H9 (cell line): ENCODE results near the gene TEAD1. TPM values are rescaled to one million over a fixed set of nuclear protein-coding genes. Genes with fewer than 3 reads are reported as not detected.

Experiments
- DNase-seq: peaks from one replicate; pipeline ENCODE4 v3.0.0-alpha.2; 2017
- H2AFZ ChIP-seq: one replicate; pipeline ENCODE4 v1.6.1; 2013; ENCODE audit warnings: mild to moderate bottlenecking, low read length, control low read depth, moderate library complexity
- H2AK5ac ChIP-seq: 2 replicates; pipeline ENCODE4 v1.6.1; 2013; ENCODE audit warnings: low read length, control low read depth, mixed read lengths; ENCODE audit not compliant: insufficient read length
- H2BK120ac ChIP-seq: one replicate; pipeline ENCODE4 v1.6.1; 2013; ENCODE audit warnings: low read depth, mild to moderate bottlenecking, low read length, control low read depth, inconsistent platforms; ENCODE audit not compliant: poor library complexity, severe bottlenecking
- H2BK12ac ChIP-seq: 2 replicates; pipeline ENCODE4 v1.6.1; 2013; ENCODE audit warnings: low read length, control low read depth, mixed read lengths, low read depth; ENCODE audit not compliant: insufficient read length
- H2BK15ac ChIP-seq: 2 replicates; pipeline ENCODE4 v1.6.1; 2013; ENCODE audit warnings: low read depth, low read length, control low read depth
- H2BK20ac ChIP-seq: one replicate; pipeline ENCODE4 v1.6.1; 2013; ENCODE audit warnings: low read depth, mild to moderate bottlenecking, low read length, control low read depth, inconsistent platforms; ENCODE audit not compliant: poor library complexity, severe bottlenecking
- H2BK5ac ChIP-seq: 2 replicates; pipeline ENCODE4 v1.6.1; 2013; ENCODE audit warnings: low read length, control low read depth, mixed read lengths; ENCODE audit not compliant: insufficient read length
- H3K14ac ChIP-seq: 2 replicates; pipeline ENCODE4 v1.6.1; 2013; ENCODE audit warnings: low read length, control low read depth; ENCODE audit not compliant: insufficient read depth
- H3K18ac ChIP-seq: 2 replicates; pipeline ENCODE4 v1.6.1; 2013; ENCODE audit warnings: low read depth, mild to moderate bottlenecking, mixed read lengths, low read length, control low read depth; ENCODE audit not compliant: insufficient read length
- H3K23ac ChIP-seq: 2 replicates; pipeline ENCODE4 v1.6.1; 2013; ENCODE audit warnings: low read length, control low read depth, mixed read lengths, low read depth; ENCODE audit not compliant: insufficient read length
- H3K23me2 ChIP-seq: 2 replicates; pipeline ENCODE4 v1.6.1; 2013; ENCODE audit warnings: low read depth, mild to moderate bottlenecking, mixed read lengths, low read length, control low read depth; ENCODE audit not compliant: insufficient read length, poor library complexity, severe bottlenecking
- H3K27ac ChIP-seq: 2 replicates; pipeline ENCODE4 v1.5.1; 2013; ENCODE audit warnings: low read length, control low read depth, mixed read lengths, low read depth; ENCODE audit not compliant: insufficient read length
- H3K27me3 ChIP-seq: 2 replicates; pipeline ENCODE4 v1.6.1; 2013; ENCODE audit warnings: low read length, control low read depth, inconsistent platforms; ENCODE audit not compliant: insufficient read depth
- H3K4ac ChIP-seq: 2 replicates; pipeline ENCODE4 v1.6.1; 2013; ENCODE audit warnings: low read depth, mild to moderate bottlenecking, control low read depth, inconsistent platforms, low read length, moderate library complexity
- H3K4me1 ChIP-seq: 2 replicates; pipeline ENCODE4 v1.6.1; 2013; ENCODE audit warnings: low read length, control low read depth, inconsistent platforms; ENCODE audit not compliant: insufficient read depth
- H3K4me2 ChIP-seq: 2 replicates; pipeline ENCODE4 v1.6.1; 2013; ENCODE audit warnings: low read length, control low read depth, mixed read lengths; ENCODE audit not compliant: insufficient read length, insufficient read depth
- H3K56ac ChIP-seq: 2 replicates; pipeline ENCODE4 v1.6.1; 2013; ENCODE audit warnings: low read depth, mild to moderate bottlenecking, mixed read lengths, low read length, control low read depth; ENCODE audit not compliant: insufficient read length
- H3K79me1 ChIP-seq: 2 replicates; pipeline ENCODE4 v1.6.1; 2013; ENCODE audit warnings: low read depth, mild to moderate bottlenecking, moderate library complexity, low read length, control low read depth, inconsistent platforms; ENCODE audit not compliant: insufficient read depth, poor library complexity, severe bottlenecking
- H3K79me2 ChIP-seq: 2 replicates; pipeline ENCODE4 v1.6.1; 2013; ENCODE audit warnings: low read length, control low read depth, inconsistent platforms; ENCODE audit not compliant: insufficient read depth
- H3K9ac ChIP-seq: 2 replicates; pipeline ENCODE4 v1.6.1; 2013; ENCODE audit warnings: low read length, control low read depth, mixed read lengths; ENCODE audit not compliant: insufficient read length; ENCODE audit errors: extremely low read depth
- H3K9me3 ChIP-seq: one replicate; pipeline ENCODE4 v1.6.1; 2013; ENCODE audit warnings: low read depth, low read length, inconsistent platforms; ENCODE audit not compliant: control insufficient read depth
- H3T11ph ChIP-seq: one replicate; pipeline ENCODE4 v1.6.1; 2013; ENCODE audit warnings: mild to moderate bottlenecking, low read length, control low read depth, inconsistent platforms
- H4K20me1 ChIP-seq: one replicate; pipeline ENCODE4 v1.6.1; 2013; ENCODE audit not compliant: control insufficient read depth, insufficient read length, insufficient read depth
- H4K5ac ChIP-seq: 2 replicates; pipeline ENCODE4 v1.6.1; 2013; ENCODE audit warnings: low read depth, mild to moderate bottlenecking, mixed read lengths, low read length, control low read depth; ENCODE audit not compliant: insufficient read length
- H4K8ac ChIP-seq: replicated peaks from 2 replicates; pipeline ENCODE4 v1.6.1; 2013; ENCODE audit warnings: low read length, control low read depth, mixed read lengths, low read depth; ENCODE audit not compliant: insufficient read length
- H4K91ac ChIP-seq: 2 replicates; pipeline ENCODE4 v1.6.1; 2013; ENCODE audit warnings: low read depth, mild to moderate bottlenecking, moderate library complexity, mixed read lengths, low read length, control low read depth; ENCODE audit not compliant: insufficient read length
- H3K27ac Mint-ChIP-seq, 3 experiments: 2 replicates in 2 of 3; 3 replicates in 1 of 3; pipeline ENCODE4 v1.8.0; 2020 to 2021; ENCODE audit warnings: mixed read lengths in 3 of 3, mild to moderate bottlenecking in 1 of 3, moderate library complexity in 1 of 3
- H3K27me3 Mint-ChIP-seq: 2 replicates; pipeline ENCODE4 v1.8.0; 2021; ENCODE audit warnings: low read depth, mild to moderate bottlenecking, moderate library complexity, mixed read lengths
- H3K36me3 Mint-ChIP-seq, 3 experiments: 2 replicates in 2 of 3; 3 replicates in 1 of 3; pipeline ENCODE4 v1.8.0; 2020 to 2021; ENCODE audit warnings: low read depth in 3 of 3, mixed read lengths in 3 of 3; ENCODE audit not compliant: insufficient read depth in 1 of 3
- H3K4me1 Mint-ChIP-seq, 2 experiments: 2 replicates each; pipeline ENCODE4 v1.8.0; 2020; ENCODE audit warnings: mixed read lengths in 2 of 2
- H3K4me3 Mint-ChIP-seq, 2 experiments: 2 replicates in 1 of 2; 3 replicates in 1 of 2; pipeline ENCODE4 v1.8.0; 2020 to 2021; ENCODE audit warnings: mild to moderate bottlenecking in 2 of 2, mixed read lengths in 2 of 2, moderate library complexity in 1 of 2
- H3K9me3 Mint-ChIP-seq, 2 experiments: 2 replicates in 1 of 2; 3 replicates in 1 of 2; pipeline ENCODE4 v1.8.0; 2020; ENCODE audit warnings: mild to moderate bottlenecking in 2 of 2, mixed read lengths in 2 of 2, moderate library complexity in 1 of 2
- CTCF ChIP-seq: fragments of 200-600 bp; sonication (generic); conservative IDR thresholded peaks from 3 replicates; pipeline ENCODE4 v1.8.0; 2021; ENCODE audit warnings: antibody characterized with exemption, mild to moderate bottlenecking
- WGBS: extraction: QIAGEN DNeasy Blood & Tissue Kit; methylation state at CpG from one replicate; pipeline ENCODE4 v1.1.7; 2013; ENCODE audit warnings: missing lambda C conversion rate, low lambda C conversion rate, mixed read lengths; ENCODE audit not compliant: insufficient read length; ENCODE audit errors: extremely low coverage; 5-methylcytosine and 5-hydroxymethylcytosine counted together
- total RNA-seq: library from RNA; stranded (reverse); gene quantifications from 2 replicates; pipeline ENCODE4 v1.2.1, GENCODE V29; 2021

TEAD1 gene
- total RNA-seq, 1 experiment from 2014 or later = 75.1 TPM

- Histone ChIP-seq H3K14ac (no peak overlapping the region; the same call in 1 of the 2 replicates), H2BK20ac (no peak overlapping the region), H4K5ac (no peak overlapping the region), H2AFZ (no peak overlapping the region), H3K27ac (no peak overlapping the region), H4K91ac (no peak overlapping the region), H3T11ph (no peak overlapping the region), H2BK15ac (no peak overlapping the region), H3K27me3 (no peaks in the 10 kb centered on the region), H4K20me1 (no peaks in the 10 kb centered on the region), H3K23ac (no peak overlapping the region), H3K9ac (no peak overlapping the region), H3K18ac (no peak overlapping the region), H3K56ac (no peak overlapping the region), H2BK5ac (no peak overlapping the region), H2BK12ac (no peak overlapping the region), H3K9me3 (no peaks in the 10 kb centered on the region), H3K79me1 (peaks cover 9% of the 10 kb centered on the region), H3K23me2 (no peaks in the 10 kb centered on the region), H3K79me2 (peaks cover 8% of the 10 kb centered on the region; the same call in 1 of the 2 replicates), H2BK120ac (no peak overlapping the region), H3K4me1 (peaks cover 6% of the 10 kb centered on the region), H3K4me2 (no peak overlapping the region), H3K4ac (no peak overlapping the region), H4K8ac (no peak overlapping the region), H2AK5ac (no peak overlapping the region)
- Mint-ChIP-seq H3K27me3 (no peaks in the 10 kb centered on the region), H3K36me3 (peaks cover 0 to 7% (median 2%) of the 10 kb centered on the region in 3 experiments; a peak in 4 of 7 replicates), H3K4me1 (peaks cover 50 to 59% of the 10 kb centered on the region in 2 experiments), H3K27ac (peak overlapping the region in 2 of 3 experiments; percentile 17 to 32; a peak in 3 of 7 replicates), H3K4me3 (no peak overlapping the region), H3K9me3 (no peaks in the 10 kb centered on the region)
- no peak for TF ChIP-seq CTCF
- no peak for DNase-seq
- WGBS = no CpG with 5 or more reads among the region's 4 CpGs
Observed at GRCh38 chr11:12812849-12813248, 138.6 kb downstream of the TEAD1 start.
